ENCODE results near the gene ZFP36L1. TPM values are rescaled to one million over a fixed set of nuclear protein-coding genes. Genes with fewer than 3 reads are reported as not detected.

The ZFP36L1 gene
- total and polyA plus RNA-seq, 2 of the 13 experiments (the other 11 are each of a cell fraction or from before 2014, with no cell fraction given): 7.4 to 10.2 TPM

GRCh38 chr14:68816183-68816942 is 23.5 kb upstream of the ZFP36L1 start (continued):
- no peak for TF ChIP-seq HOXA9 (CRISPR knock-in tag; IDR thresholded peaks at IDR 0.05; ENCODE audit: borderline replicate concordance)
- TF ChIP-seq ZNF138 (CRISPR knock-in tag; IDR thresholded peaks at IDR 0.05; ENCODE audit: low read depth): no peak
- 0 out of 2 replicates have a peak, but pooled peaks have one; percentile 32 for TF ChIP-seq ZNF713 (CRISPR knock-in tag; IDR thresholded peaks at IDR 0.05)
- TF ChIP-seq SP2 (CRISPR knock-in tag; IDR thresholded peaks at IDR 0.05): no peak
- 0 out of 2 replicates have a peak, but pooled peaks have one; percentile 68 for TF ChIP-seq SMAD1 (CRISPR knock-in tag; IDR thresholded peaks at IDR 0.05; ENCODE audit: borderline replicate concordance, low read depth)
- TF ChIP-seq ZNF615 (CRISPR knock-in tag; IDR thresholded peaks at IDR 0.05; ENCODE audit: borderline replicate concordance): no peak
- TF ChIP-seq ZNF512 (CRISPR knock-in tag; IDR thresholded peaks at IDR 0.05): no peak
- peak; percentile 37; the same call in 1 of the 2 replicates for TF ChIP-seq ZNF563 (CRISPR knock-in tag; IDR thresholded peaks at IDR 0.05)
- peak; percentile 31; the same call in 1 of the 2 replicates for TF ChIP-seq MYPOP (CRISPR knock-in tag; IDR thresholded peaks at IDR 0.05)
- no peak for TF ChIP-seq ZMAT3 (CRISPR knock-in tag; conservative IDR thresholded peaks at IDR 0.05)
- TF ChIP-seq HMGA1 (CRISPR knock-in tag; conservative IDR thresholded peaks at IDR 0.05): no peak
- TF ChIP-seq ZNF569 (CRISPR knock-in tag; IDR thresholded peaks at IDR 0.05; ENCODE audit: borderline replicate concordance): no peak
- 0 out of 2 replicates have a peak, but pooled peaks have one; percentile 7 for TF ChIP-seq JUN (CRISPR knock-in tag; IDR thresholded peaks at IDR 0.05)
- no peak for TF ChIP-seq EHMT2 (IDR thresholded peaks at IDR 0.05; ENCODE audit: borderline replicate concordance, low read depth, low read length)
- no peak for TF ChIP-seq ZBTB26 (CRISPR knock-in tag; IDR thresholded peaks at IDR 0.05; ENCODE audit: borderline replicate concordance)
- no peak for TF ChIP-seq PLSCR1 (CRISPR knock-in tag; IDR thresholded peaks at IDR 0.05; ENCODE audit: borderline replicate concordance)
- peak; percentile 51 for TF ChIP-seq PHF8 (CRISPR knock-in tag; IDR thresholded peaks at IDR 0.05)
- TF ChIP-seq YEATS2 (CRISPR knock-in tag; IDR thresholded peaks at IDR 0.05; ENCODE audit: borderline replicate concordance): no peak
- no peak for TF ChIP-seq USF2 (IDR thresholded peaks at IDR 0.05; ENCODE audit: low read depth, low read length)
- TF ChIP-seq USF2 (CRISPR knock-in tag; IDR thresholded peaks at IDR 0.05; ENCODE audit: borderline replicate concordance): no peak
- no peak for TF ChIP-seq ZNF260 (CRISPR knock-in tag; IDR thresholded peaks at IDR 0.05; ENCODE audit: borderline replicate concordance, low read depth)
- no peak for TF ChIP-seq ZNF556 (CRISPR knock-in tag; IDR thresholded peaks at IDR 0.05; ENCODE audit: borderline replicate concordance)

Measured in HepG2 (cell line).